B cell (primary cell): ENCODE results near the gene NECTIN1. TPM values are rescaled to one million over a fixed set of nuclear protein-coding genes. Genes with fewer than 3 reads are reported as not detected.

Experiments
- ATAC-seq: fragments of 200-7000 bp; cut with Tn5 transposase; one replicate; pipeline ENCODE4 v1.10.0; 2021; ENCODE audit warnings: low read depth, mild to moderate bottlenecking, moderate number of reproducible peaks, moderate library complexity
- CTCF ChIA-PET: fragments of 350-600 bp; sonication (Branson Sonifier 250); formaldehyde crosslinking; loops from one replicate; lab custom pipeline; 2021; ENCODE audit warnings: antibody characterized with exemption, inconsistent platforms; lab: Charles Lee
- POLR2A ChIA-PET: fragments of 350-600 bp; sonication (Branson Sonifier 250); formaldehyde crosslinking; loops from one replicate; lab custom pipeline; 2021; ENCODE audit warnings: antibody characterized with exemption; lab: Charles Lee
- DNase-seq: peaks from one replicate; pipeline ENCODE4 v3.0.0; 2013
- H2AFZ ChIP-seq: 2 replicates; pipeline ENCODE4 v1.6.1; 2012; ENCODE audit warnings: mild to moderate bottlenecking, low read depth, low read length; ENCODE audit not compliant: insufficient read depth, poor library complexity, severe bottlenecking
- H3K27ac ChIP-seq, 2 donors: 1 replicate in 1 of 2; 2 replicates in 1 of 2; pipeline ENCODE4 v1.5.1; 2012 to 2013; ENCODE audit warnings: low read length in 2 of 2, mild to moderate bottlenecking in 2 of 2, moderate library complexity in 1 of 2
- H3K27me3 ChIP-seq, 4 experiments: fragments of 200-600 bp in 1 of 4; sonication (generic) in 1 of 4; replicated peaks in 1 of 4; 1 replicate in 2 of 4; 2 replicates in 2 of 4; pipeline versions ENCODE4 v1.6.1 to v1.7.0; 2013 to 2016; ENCODE audit warnings: low read length in 3 of 4, mild to moderate bottlenecking in 2 of 4, mixed read lengths in 1 of 4, moderate library complexity in 1 of 4; ENCODE audit not compliant: insufficient read depth in 4 of 4, control insufficient read depth in 3 of 4; ENCODE audit errors: control extremely low read depth in 1 of 4
- H3K36me3 ChIP-seq, 2 experiments: replicated peaks in 1 of 2; 1 replicate in 1 of 2; 2 replicates in 1 of 2; pipeline versions ENCODE4 v1.6.1 to v1.7.1; 2013; ENCODE audit warnings: low read length in 1 of 2; ENCODE audit not compliant: insufficient read depth in 2 of 2, control insufficient read depth in 1 of 2; ENCODE audit errors: control extremely low read depth in 1 of 2, extremely low read depth in 1 of 2
- H3K4me1 ChIP-seq, 2 donors: fragments of 200-600 bp in 1 of 2; sonication (generic) in 1 of 2; 1 replicate in 1 of 2; 2 replicates in 1 of 2; pipeline versions ENCODE4 v1.5.1 to v1.6.1; 2013 to 2017; ENCODE audit warnings: low read length in 2 of 2; ENCODE audit not compliant: control insufficient read depth in 2 of 2, insufficient read depth in 2 of 2
- H3K4me2 ChIP-seq: replicated peaks from 2 replicates; pipeline ENCODE3; 2012; ENCODE audit warnings: mild to moderate bottlenecking, low read depth, low read length; ENCODE audit not compliant: poor library complexity, severe bottlenecking
- H3K4me3 ChIP-seq, 5 experiments: fragments of 200-600 bp in 1 of 5; sonication (generic) in 1 of 5; 1 replicate in 3 of 5; 2 replicates in 2 of 5; pipeline versions ENCODE4 v1.5.1 to v1.7.0; 2011 to 2016; ENCODE audit warnings: low read length in 4 of 5, mild to moderate bottlenecking in 4 of 5, low read depth in 2 of 5, control low read depth in 1 of 5, moderate library complexity in 1 of 5; ENCODE audit not compliant: insufficient read depth in 1 of 5; ENCODE audit errors: control extremely low read depth in 1 of 5, extremely low read depth in 1 of 5
- H3K79me2 ChIP-seq: fragments of 200-600 bp; sonication (generic); one replicate; pipeline ENCODE4 v1.6.0; 2016; ENCODE audit warnings: low read length; ENCODE audit not compliant: control insufficient read depth, insufficient read depth
- H3K9ac ChIP-seq: fragments of 200-600 bp; sonication (generic); 2 replicates; pipeline ENCODE4 v1.6.1; 2017; ENCODE audit warnings: mild to moderate bottlenecking, low read length, moderate library complexity
- H3K9me3 ChIP-seq, 3 donors: one replicate each; pipeline versions ENCODE4 v1.6.1 to v1.7.1; 2013; ENCODE audit warnings: low read length in 2 of 3; ENCODE audit not compliant: control insufficient read depth in 2 of 3, insufficient read depth in 1 of 3; ENCODE audit errors: control extremely low read depth in 1 of 3
- H4K20me1 ChIP-seq: 2 replicates; pipeline ENCODE4 v1.6.0; 2012; ENCODE audit warnings: mild to moderate bottlenecking, low read length; ENCODE audit not compliant: insufficient read depth, control insufficient read depth, poor library complexity, severe bottlenecking
- H3K27ac Mint-ChIP-seq: one replicate; pipeline ENCODE4 v1.8.0; 2021; ENCODE audit warnings: mixed read lengths
- H3K27me3 Mint-ChIP-seq: one replicate; pipeline ENCODE4 v1.8.0; 2021; ENCODE audit warnings: mixed read lengths
- H3K4me1 Mint-ChIP-seq: one replicate; pipeline ENCODE4 v1.8.0; 2021; ENCODE audit warnings: mixed read lengths
- H3K4me3 Mint-ChIP-seq: one replicate; pipeline ENCODE4 v1.8.0; 2021; ENCODE audit warnings: mixed read lengths
- H3K9me3 Mint-ChIP-seq: one replicate; pipeline ENCODE4 v1.8.0; 2022; ENCODE audit warnings: mixed read lengths; ENCODE audit not compliant: insufficient read depth
- EZH2 ChIP-seq: IDR thresholded peaks from 2 replicates; pipeline ENCODE4 v1.6.1; 2012; ENCODE audit warnings: borderline replicate concordance, low read depth, mild to moderate bottlenecking, moderate library complexity, low read length; ENCODE audit not compliant: insufficient read depth, poor library complexity, severe bottlenecking
- WGBS: methylation state at CpG from one replicate; pipeline ENCODE4 v1.1.5; 2013; ENCODE audit warnings: missing lambda C conversion rate; ENCODE audit not compliant: insufficient coverage; 5-methylcytosine and 5-hydroxymethylcytosine counted together
- intact Hi-C: fragments of 100-400 bp; cut with micrococcal nuclease; formaldehyde crosslinking; loops from one replicate; pipeline ENCODE4 v1.10.0; 2022
- polyA plus RNA-seq: library from polyadenylated mRNA; depleted of rRNA; stranded (reverse); fragments of >200 nt; gene quantifications from 2 replicates; pipeline ENCODE4 v1.2.3, GENCODE V29; 2012
- total RNA-seq, 2 donors: library from RNA; stranded (reverse); fragments of 120-200 nt in 1 of 2; gene quantifications; 1 replicate in 1 of 2; 2 replicates in 1 of 2; pipeline versions ENCODE4 v1.2.3 to v1.2.4, GENCODE V29; 2013 to 2022
- TF ChIP-seq, protein P1 (sequence below): fragments of 200-600 bp; IDR thresholded peaks from one replicate; pipeline ENCODE4 v1.8.0; 2022; ENCODE audit warnings: antibody characterized with exemption, mild to moderate bottlenecking

NECTIN1 gene
- total and polyA plus RNA-seq, 2 donors (not counting 1 experiment from before 2014, with no cell fraction given): 2.1 to 3.9 TPM

GRCh38 chr11:119616586-119617339, 112.2 kb downstream of the NECTIN1 start:
- no peaks in the 10 kb centered on the region for H3K4me1 ChIP-seq
- no peaks in the 10 kb centered on the region for H4K20me1 ChIP-seq
- H3K27ac Mint-ChIP-seq: no peak overlapping the region
- no peak overlapping the region for H3K4me2 ChIP-seq
- no peak overlapping the region for H3K4me3 ChIP-seq
- POLR2A ChIA-PET: no interaction called here
- no peaks in the 10 kb centered on the region for H3K27me3 ChIP-seq
- TF ChIP-seq, protein P1, sequence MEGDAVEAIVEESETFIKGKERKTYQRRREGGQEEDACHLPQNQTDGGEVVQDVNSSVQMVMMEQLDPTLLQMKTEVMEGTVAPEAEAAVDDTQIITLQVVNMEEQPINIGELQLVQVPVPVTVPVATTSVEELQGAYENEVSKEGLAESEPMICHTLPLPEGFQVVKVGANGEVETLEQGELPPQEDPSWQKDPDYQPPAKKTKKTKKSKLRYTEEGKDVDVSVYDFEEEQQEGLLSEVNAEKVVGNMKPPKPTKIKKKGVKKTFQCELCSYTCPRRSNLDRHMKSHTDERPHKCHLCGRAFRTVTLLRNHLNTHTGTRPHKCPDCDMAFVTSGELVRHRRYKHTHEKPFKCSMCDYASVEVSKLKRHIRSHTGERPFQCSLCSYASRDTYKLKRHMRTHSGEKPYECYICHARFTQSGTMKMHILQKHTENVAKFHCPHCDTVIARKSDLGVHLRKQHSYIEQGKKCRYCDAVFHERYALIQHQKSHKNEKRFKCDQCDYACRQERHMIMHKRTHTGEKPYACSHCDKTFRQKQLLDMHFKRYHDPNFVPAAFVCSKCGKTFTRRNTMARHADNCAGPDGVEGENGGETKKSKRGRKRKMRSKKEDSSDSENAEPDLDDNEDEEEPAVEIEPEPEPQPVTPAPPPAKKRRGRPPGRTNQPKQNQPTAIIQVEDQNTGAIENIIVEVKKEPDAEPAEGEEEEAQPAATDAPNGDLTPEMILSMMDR: no peak
- TF ChIP-seq EZH2: no peak
- WGBS: 82% methylated on average over 6 of the region's 9 CpGs
- no peaks in the 10 kb centered on the region for H3K79me2 ChIP-seq
- H3K9me3 ChIP-seq: peaks cover 0 to under 1% (median 0%) of the 10 kb centered on the region in 3 donors
- intact Hi-C loops: no loop called here
- ATAC-seq: no peak
- DNase-seq: no peak
- peaks cover 4% of the 10 kb centered on the region for H3K4me1 Mint-ChIP-seq
- peaks cover 4% of the 10 kb centered on the region for H3K9me3 Mint-ChIP-seq
- H3K9ac ChIP-seq: no peak overlapping the region
- peaks cover 16% of the 10 kb centered on the region for H3K27me3 Mint-ChIP-seq
- no peaks in the 10 kb centered on the region for H3K36me3 ChIP-seq
- no peak overlapping the region for H3K4me3 Mint-ChIP-seq
- H2AFZ ChIP-seq: no peak overlapping the region
- no peak overlapping the region for H3K27ac ChIP-seq
- CTCF ChIA-PET: no interaction called here

- peaks cover 0 to 6% (median 0%) of the 10 kb centered on the region in 3 donors for H3K9me3 ChIP-seq
- no peak overlapping the region for H3K9ac ChIP-seq
- TF ChIP-seq, protein P1: no peak
- TF ChIP-seq EZH2: no peak
- H3K4me1 ChIP-seq: no peaks in the 10 kb centered on the region
- Mint-ChIP-seq H3K4me3 (no peak overlapping the region), H3K27ac (no peak overlapping the region), H3K4me1 (peaks cover 4% of the 10 kb centered on the region), H3K9me3 (peaks cover 4% of the 10 kb centered on the region), H3K27me3 (peaks cover 16% of the 10 kb centered on the region)
- H3K27me3 ChIP-seq: no peaks in the 10 kb centered on the region
- ChIA-PET POLR2A (no interaction called here), CTCF (no interaction called here)
- DNase-seq (no peak), ATAC-seq (no peak)
- no peak overlapping the region for H3K4me2 ChIP-seq
- H3K27ac ChIP-seq: no peak overlapping the region
- no peaks in the 10 kb centered on the region for H3K79me2 ChIP-seq
- intact Hi-C loops: no loop called here
- H3K36me3 ChIP-seq: no peaks in the 10 kb centered on the region
- H2AFZ ChIP-seq: no peak overlapping the region
- H3K4me3 ChIP-seq: no peak overlapping the region
- H4K20me1 ChIP-seq: no peaks in the 10 kb centered on the region
Measured at GRCh38 chr11:119615882-119616196, 113.2 kb downstream of the NECTIN1 start.
